Effector memory CD4-positive, alpha-beta T cell (primary cell): ENCODE results near the gene KLHL8.
"Not testable (repeated sequence)": the region's sequence is repeated elsewhere in the genome, so short reads cannot be mapped to it uniquely, and the experiment has no call there.

Source experiments
- DNase-seq, 3 donors: peaks; one replicate each; pipeline ENCODE4 v3.0.0-alpha.2; 2020
- H3K27ac ChIP-seq: 2 replicates; pipeline ENCODE4 v1.7.0; 2013; ENCODE audit warnings: mild to moderate bottlenecking, low read length, moderate library complexity; ENCODE audit not compliant: insufficient read depth, poor library complexity, severe bottlenecking
- H3K27me3 ChIP-seq: replicated peaks from 2 replicates; pipeline ENCODE4 v1.7.0; 2013; ENCODE audit warnings: mild to moderate bottlenecking, low read length; ENCODE audit not compliant: insufficient read depth, control insufficient read depth, poor library complexity, severe bottlenecking
- H3K36me3 ChIP-seq: 2 replicates; pipeline ENCODE4 v1.7.0; 2013; ENCODE audit warnings: mild to moderate bottlenecking, low read length, moderate library complexity; ENCODE audit not compliant: control insufficient read depth, insufficient read depth
- H3K4me1 ChIP-seq: 2 replicates; pipeline ENCODE4 v1.7.0; 2013; ENCODE audit warnings: low read length, mild to moderate bottlenecking; ENCODE audit not compliant: control insufficient read depth, insufficient read depth, poor library complexity, severe bottlenecking
- H3K4me3 ChIP-seq: 2 replicates; pipeline ENCODE4 v1.7.0; 2013; ENCODE audit warnings: low read length, low read depth, mild to moderate bottlenecking; ENCODE audit not compliant: insufficient read depth, poor library complexity, severe bottlenecking
- H3K9me3 ChIP-seq: 2 replicates; pipeline ENCODE4 v1.7.0; 2013; ENCODE audit warnings: mild to moderate bottlenecking, low read length, moderate library complexity; ENCODE audit not compliant: control insufficient read depth

KLHL8 gene

GRCh38 chr4:87230806-87231205 is 10.4 kb upstream of the KLHL8 start:
- Histone ChIP-seq H3K36me3 (no peaks in the 10 kb centered on the region), H3K9me3 (no peaks in the 10 kb centered on the region), H3K4me1 (no peaks in the 10 kb centered on the region), H3K27me3 (no peaks in the 10 kb centered on the region), H3K4me3 (no peak overlapping the region), H3K27ac (no peak overlapping the region)
- no peak for DNase-seq

GRCh38 chr4:87229979-87230378 is 9.6 kb upstream of the KLHL8 start:
- H3K27me3 ChIP-seq, result no peaks in the 10 kb centered on the region
- no peaks in the 10 kb centered on the region for H3K9me3 ChIP-seq
- no peaks in the 10 kb centered on the region for H3K36me3 ChIP-seq
- no peak overlapping the region for H3K27ac ChIP-seq
- DNase-seq, result no peak
- no peak overlapping the region for H3K4me3 ChIP-seq
- H3K4me1 ChIP-seq, result no peaks in the 10 kb centered on the region

GRCh38 chr4:87228262-87228860 is 7.9 kb upstream of the KLHL8 start:
- no peak overlapping the region for H3K4me3 ChIP-seq
- H3K27ac ChIP-seq, result no peak overlapping the region
- no peaks in the 10 kb centered on the region for H3K36me3 ChIP-seq

GRCh38 chr4:87227751-87228151 is 7.3 kb upstream of the KLHL8 start:
- Histone ChIP-seq H3K9me3 (no peaks in the 10 kb centered on the region), H3K36me3 (no peaks in the 10 kb centered on the region), H3K27me3 (no peaks in the 10 kb centered on the region), H3K27ac (no peak overlapping the region), H3K4me3 (no peak overlapping the region), H3K4me1 (no peaks in the 10 kb centered on the region)
- DNase-seq, result no peak

More at GRCh38 chr4:87228262-87228860, 7.9 kb upstream of the KLHL8 start:
- Histone ChIP-seq H3K4me1 (no peaks in the 10 kb centered on the region), H3K27me3 (no peaks in the 10 kb centered on the region), H3K9me3 (no peaks in the 10 kb centered on the region)
- DNase-seq, result no peak

- Histone ChIP-seq H3K9me3 (no peaks in the 10 kb centered on the region), H3K36me3 (no peaks in the 10 kb centered on the region), H3K27ac (no peak overlapping the region), H3K27me3 (no peaks in the 10 kb centered on the region), H3K4me1 (no peaks in the 10 kb centered on the region), H3K4me3 (no peak overlapping the region)
- DNase-seq, result no peak
Measured at GRCh38 chr4:87225936-87226335, 5.5 kb upstream of the KLHL8 start.

GRCh38 chr4:87224141-87224923 is 3.9 kb upstream of the KLHL8 start:
- Histone ChIP-seq H3K36me3 (no peaks in the 10 kb centered on the region), H3K4me1 (no peaks in the 10 kb centered on the region), H3K9me3 (no peaks in the 10 kb centered on the region), H3K27me3 (no peaks in the 10 kb centered on the region), H3K4me3 (no peak overlapping the region), H3K27ac (no peak overlapping the region)
- no peak for DNase-seq

- H3K27me3 ChIP-seq, result no peaks in the 10 kb centered on the region
- peak overlapping the region; percentile 75 for H3K27ac ChIP-seq
- DNase-seq, result peak in 1 of 3 donors; percentile 33
- no peaks in the 10 kb centered on the region for H3K36me3 ChIP-seq
- H3K4me1 ChIP-seq, result no peaks in the 10 kb centered on the region
- peak overlapping the region; percentile 84 for H3K4me3 ChIP-seq
- no peaks in the 10 kb centered on the region for H3K9me3 ChIP-seq
Measured at GRCh38 chr4:87219632-87220093, 755 bp downstream of the KLHL8 start.

GRCh38 chr4:87217235-87217763 is 3.1 kb downstream of the KLHL8 start:
- not testable (repeated sequence) for DNase-seq, H3K36me3 ChIP-seq, H3K27ac ChIP-seq, H3K4me1 ChIP-seq, H3K4me3 ChIP-seq, H3K9me3 ChIP-seq, H3K27me3 ChIP-seq

GRCh38 chr4:87216469-87216868 is 3.9 kb downstream of the KLHL8 start:
- Histone ChIP-seq H3K27ac (no peak overlapping the region), H3K4me1 (no peaks in the 10 kb centered on the region), H3K4me3 (no peak overlapping the region), H3K9me3 (no peaks in the 10 kb centered on the region), H3K27me3 (no peaks in the 10 kb centered on the region), H3K36me3 (no peaks in the 10 kb centered on the region)
- no peak for DNase-seq

GRCh38 chr4:87213421-87214075 is 6.9 kb downstream of the KLHL8 start:
- H3K4me3 ChIP-seq, result no peak overlapping the region
- H3K36me3 ChIP-seq, result no peaks in the 10 kb centered on the region
- H3K9me3 ChIP-seq, result no peaks in the 10 kb centered on the region
- DNase-seq, result no peak
- H3K27me3 ChIP-seq, result no peaks in the 10 kb centered on the region
- H3K27ac ChIP-seq, result no peak overlapping the region
- no peaks in the 10 kb centered on the region for H3K4me1 ChIP-seq
